HepG2 (cell line): ENCODE measurements around the gene SSBP4. TPM values are rescaled to one million over a fixed set of nuclear protein-coding genes. Genes with fewer than 3 reads are reported as not detected.

Experiments used
- CREB1 ChIP-seq, 2 experiments: fragments of 450-650 bp in 1 of 2; IDR thresholded peaks; 2 replicates each; pipeline ENCODE4 v1.6.1; 2016 to 2017; ENCODE audit warnings: control low read depth in 1 of 2, mild to moderate bottlenecking in 1 of 2, missing compliant biosample characterization in 1 of 2, missing genetic modification characterization in 1 of 2
- FOXK2 ChIP-seq: fragments of 450-650 bp; IDR thresholded peaks from 2 replicates; pipeline ENCODE4 v1.6.1; 2016
- HDAC1 ChIP-seq: sonication (generic); formaldehyde crosslinking; IDR thresholded peaks from 2 replicates; pipeline ENCODE4 v1.5.1; 2020; ENCODE audit warnings: mild to moderate bottlenecking, missing genetic modification reagents
- KAT8 ChIP-seq: IDR thresholded peaks from 2 replicates; pipeline ENCODE4 v1.6.1; 2016; ENCODE audit warnings: missing genetic modification reagents, missing compliant biosample characterization
- MXI1 ChIP-seq: IDR thresholded peaks from 3 replicates; pipeline ENCODE4 v1.6.1; 2012; ENCODE audit warnings: low read depth, low read length, inconsistent platforms, borderline replicate concordance
- RBFOX2 ChIP-seq: fragments of 200-400 bp; formaldehyde crosslinking; IDR thresholded peaks from 2 replicates; pipeline ENCODE4 v1.6.1; 2017; ENCODE audit warnings: low read depth, mild to moderate bottlenecking, low read length
- SMAD1 ChIP-seq: sonication (generic); formaldehyde crosslinking; IDR thresholded peaks from 2 replicates; pipeline ENCODE4 v1.4.0; 2020; ENCODE audit warnings: missing genetic modification reagents, low read depth, mild to moderate bottlenecking, borderline replicate concordance
- SNAI1 ChIP-seq: sonication (generic); formaldehyde crosslinking; IDR thresholded peaks from 2 replicates; pipeline ENCODE4 v1.5.0; 2020; ENCODE audit warnings: mild to moderate bottlenecking, missing genetic modification reagents, borderline replicate concordance
- TFAP4 ChIP-seq: sonication (generic); IDR thresholded peaks from 2 replicates; pipeline ENCODE4 v1.6.1; 2016; ENCODE audit warnings: low read depth, borderline replicate concordance
- ZBTB26 ChIP-seq: IDR thresholded peaks from 2 replicates; pipeline ENCODE4 v1.6.1; 2016; ENCODE audit warnings: missing compliant biosample characterization, missing genetic modification reagents, borderline replicate concordance
- ZC3H4 ChIP-seq: sonication (generic); formaldehyde crosslinking; IDR thresholded peaks from 2 replicates; pipeline ENCODE4 v1.4.0; 2020; ENCODE audit warnings: missing genetic modification reagents, borderline replicate concordance
- ZFP41 ChIP-seq: sonication (generic); formaldehyde crosslinking; IDR thresholded peaks from 2 replicates; pipeline ENCODE4 v1.4.0; 2020; ENCODE audit warnings: mild to moderate bottlenecking, missing genetic modification reagents, borderline replicate concordance
- ZFX ChIP-seq: sonication (generic); formaldehyde crosslinking; IDR thresholded peaks from 2 replicates; pipeline ENCODE4 v1.4.0; 2020; ENCODE audit warnings: mild to moderate bottlenecking, low read depth, missing genetic modification reagents, moderate library complexity
- ZNF235 ChIP-seq: sonication (generic); formaldehyde crosslinking; IDR thresholded peaks from 2 replicates; pipeline ENCODE4 v1.8.1; 2023; ENCODE audit warnings: mild to moderate bottlenecking, missing genetic modification reagents, borderline replicate concordance
- ZNF318 ChIP-seq: sonication (generic); formaldehyde crosslinking; IDR thresholded peaks from 2 replicates; pipeline ENCODE4 v1.4.0; 2020; ENCODE audit warnings: mild to moderate bottlenecking, missing genetic modification reagents
- ZNF546 ChIP-seq: sonication (generic); formaldehyde crosslinking; conservative IDR thresholded peaks from 2 replicates; pipeline ENCODE4 v1.8.1; 2023; ENCODE audit warnings: mild to moderate bottlenecking, missing genetic modification reagents
- ZNF713 ChIP-seq: sonication (generic); formaldehyde crosslinking; IDR thresholded peaks from 2 replicates; pipeline ENCODE4 v1.4.0; 2020; ENCODE audit warnings: mild to moderate bottlenecking, missing genetic modification reagents
- ZNF777 ChIP-seq: sonication (generic); formaldehyde crosslinking; IDR thresholded peaks from 2 replicates; pipeline ENCODE4 v1.4.0; 2020; ENCODE audit warnings: missing genetic modification reagents
- polyA plus RNA-seq, 8 experiments: library from polyadenylated mRNA; depleted of rRNA in 3 of 8; stranded (reverse) in 7 of 8; unstranded in 1 of 8; fragments of >200 nt; fragmentation: Illumina TruSeq in 4 of 8; extraction: Trizol in 4 of 8; gene quantifications; 2 replicates each; pipeline versions ENCODE4 v1.2.1 to v1.2.3, GENCODE V29; 2011 to 2016; ENCODE audit warnings: low read depth in 4 of 8, missing spikeins in 1 of 8, mixed read lengths in 1 of 8; ENCODE audit not compliant: insufficient read depth in 1 of 8
- total RNA-seq, 5 experiments: library from RNA; depleted of rRNA; stranded (reverse); fragments of >200 nt; fragmentation: Illumina TruSeq; extraction: Trizol; gene quantifications; 2 replicates each; pipeline ENCODE4 v1.2.3, GENCODE V29; 2016; ENCODE audit warnings: low read depth in 1 of 5

SSBP4 gene
- total and polyA plus RNA-seq, 2 of the 13 experiments (the other 11 are each of a cell fraction or from before 2014, with no cell fraction given): 20.8 to 39.5 TPM

GRCh38 chr19:18373892-18374629 is 45.1 kb upstream of the SSBP4 start (continued):
- TF ChIP-seq HDAC1 (CRISPR knock-in tag) (peak; percentile 76; the same call in 1 of the 2 replicates), ZNF713 (CRISPR knock-in tag) (no peak), ZNF546 (CRISPR knock-in tag) (no peak), CREB1 (IDR thresholded peaks at IDR 0.05) (0 out of 2 replicates have a peak, but pooled peaks have one; percentile 22), CREB1 (CRISPR knock-in tag; IDR thresholded peaks at IDR 0.05) (0 out of 2 replicates have a peak, but pooled peaks have one; percentile 24), ZNF318 (CRISPR knock-in tag) (no peak), RBFOX2 (no peak; the same call in 1 of the 2 replicates), ZFX (CRISPR knock-in tag) (no peak), FOXK2 (0 out of 2 replicates have a peak, but pooled peaks have one; percentile 22), ZFP41 (CRISPR knock-in tag) (no peak), KAT8 (peak; percentile 92), SMAD1 (peak; percentile 61; the same call in 1 of the 2 replicates), ZNF777 (CRISPR knock-in tag) (no peak), MXI1 (peak; percentile 92; the same call in 1 of the 3 replicates), ZNF235 (peak; percentile 84), ZBTB26 (CRISPR knock-in tag) (peak; percentile 82; the same call in 1 of the 2 replicates), SNAI1 (CRISPR knock-in tag) (peak; percentile 67; the same call in 1 of the 2 replicates), ZC3H4 (CRISPR knock-in tag) (peak; percentile 34; the same call in 1 of the 2 replicates), TFAP4 (peak; percentile 96)
